Ecto neural progenitor cell (in vitro differentiated cells): Measurements from ENCODE around the gene FHL3.

ENCODE experiments used
- DNase-seq: peaks from one replicate; pipeline ENCODE4 v3.0.0-alpha.2; 2018; ENCODE audit warnings: low spot score

FHL3 gene

GRCh38 chr1:38012363-38013226 lies 7.3 kb upstream of the FHL3 start, which contains the start of gene UTP11:
Gene UTP11, plus strand, starts transcription at chr1:38012734. Its CDS starts 69 bp downstream, at chr1:38012803.
- peak; percentile 94 for DNase-seq

- DNase-seq = no peak
These were observed 4.5 kb upstream of the FHL3 start for GRCh38 chr1:38009841-38010180.

- DNase-seq = peak; percentile 48
These were observed 4.0 kb upstream of the FHL3 start for GRCh38 chr1:38009088-38009840.

- no peak for DNase-seq
These were observed 904 bp upstream of the FHL3 start for GRCh38 chr1:38006008-38006828.

- DNase-seq = peak; percentile 54
These were observed 818 bp downstream of the FHL3 start for GRCh38 chr1:38004284-38005108.

GRCh38 chr1:38003261-38004250 lies 1.8 kb downstream of the FHL3 start:
- DNase-seq = no peak

GRCh38 chr1:38000529-38001455 lies 4.5 kb downstream of the FHL3 start:
- DNase-seq = peak; percentile 59

GRCh38 chr1:38000233-38000528 lies 5.1 kb downstream of the FHL3 start:
- DNase-seq = no peak

GRCh38 chr1:37999430-38000232 lies 5.7 kb downstream of the FHL3 start:
- peak; percentile 64 for DNase-seq

GRCh38 chr1:37998913-37999429 lies 6.3 kb downstream of the FHL3 start:
- DNase-seq = no peak

- DNase-seq = no peak
These were observed 7.1 kb downstream of the FHL3 start for GRCh38 chr1:37998089-37998808.

- DNase-seq = no peak
These were observed 7.8 kb downstream of the FHL3 start for GRCh38 chr1:37997256-37998088.

GRCh38 chr1:37995751-37996345 lies 9.5 kb downstream of the FHL3 start:
- DNase-seq = peak; percentile 79

GRCh38 chr1:37994886-37995566 lies 10.3 kb downstream of the FHL3 start:
- no peak for DNase-seq

GRCh38 chr1:37989361-37989930 lies 15.9 kb downstream of the FHL3 start:
- DNase-seq = peak; percentile 64
